ENCODE data around the gene SWT1. TPM values are rescaled to one million over a fixed set of nuclear protein-coding genes. Genes with fewer than 3 reads are reported as not detected.
"Not testable (repeated sequence)": the region's sequence is repeated elsewhere in the genome, so short reads cannot be mapped to it uniquely, and the experiment has no call there.

Gene SWT1
- total RNA-seq, 4 donors from 2014 or later: 3.9 to 12.0 (median 6.2) TPM

DNA sequence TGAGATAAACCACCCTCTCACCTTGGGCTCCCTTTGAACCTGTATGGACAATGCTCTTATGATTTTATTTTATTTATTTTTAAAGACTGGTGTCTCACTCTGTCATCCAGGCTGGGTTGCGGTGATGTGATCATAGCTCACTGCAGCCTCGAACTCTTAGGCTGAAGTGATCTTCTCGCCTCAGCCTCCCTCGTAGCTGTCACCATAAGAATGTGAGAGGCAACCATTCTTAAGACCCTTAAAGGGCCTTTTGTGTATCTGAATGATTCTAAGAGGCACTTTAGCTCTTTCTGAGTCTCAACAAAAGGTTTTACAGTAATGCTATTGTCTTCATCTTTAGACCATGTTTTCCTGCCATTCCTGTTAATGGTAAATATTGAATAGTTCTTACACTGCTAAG, 93.1 kb downstream of the SWT1 start:
- Histone ChIP-seq H3K36me3 (no peaks in the 10 kb centered on the region), H3K4me1 (no peaks in the 10 kb centered on the region), H3K27me3 (no peaks in the 10 kb centered on the region), H3K27ac (no peak overlapping the region), H3K4me3 (no peak overlapping the region), H3K9me3 (no peaks in the 10 kb centered on the region)
- 85 to 91% methylated on average over 4 of the region's 4 CpGs for WGBS, 2 donors (ENCODE audit: low coverage in 1 of 2)
- no peak for ATAC-seq
- TF ChIP-seq, protein P1, sequence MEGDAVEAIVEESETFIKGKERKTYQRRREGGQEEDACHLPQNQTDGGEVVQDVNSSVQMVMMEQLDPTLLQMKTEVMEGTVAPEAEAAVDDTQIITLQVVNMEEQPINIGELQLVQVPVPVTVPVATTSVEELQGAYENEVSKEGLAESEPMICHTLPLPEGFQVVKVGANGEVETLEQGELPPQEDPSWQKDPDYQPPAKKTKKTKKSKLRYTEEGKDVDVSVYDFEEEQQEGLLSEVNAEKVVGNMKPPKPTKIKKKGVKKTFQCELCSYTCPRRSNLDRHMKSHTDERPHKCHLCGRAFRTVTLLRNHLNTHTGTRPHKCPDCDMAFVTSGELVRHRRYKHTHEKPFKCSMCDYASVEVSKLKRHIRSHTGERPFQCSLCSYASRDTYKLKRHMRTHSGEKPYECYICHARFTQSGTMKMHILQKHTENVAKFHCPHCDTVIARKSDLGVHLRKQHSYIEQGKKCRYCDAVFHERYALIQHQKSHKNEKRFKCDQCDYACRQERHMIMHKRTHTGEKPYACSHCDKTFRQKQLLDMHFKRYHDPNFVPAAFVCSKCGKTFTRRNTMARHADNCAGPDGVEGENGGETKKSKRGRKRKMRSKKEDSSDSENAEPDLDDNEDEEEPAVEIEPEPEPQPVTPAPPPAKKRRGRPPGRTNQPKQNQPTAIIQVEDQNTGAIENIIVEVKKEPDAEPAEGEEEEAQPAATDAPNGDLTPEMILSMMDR (IDR thresholded peaks at IDR 0.05): no peak
- TF ChIP-seq POLR2A (IDR thresholded peaks at IDR 0.05) (no peak), POLR2AphosphoS5 (IDR thresholded peaks at IDR 0.05) (no peak), EP300 (IDR thresholded peaks at IDR 0.05) (no peak)

DNA sequence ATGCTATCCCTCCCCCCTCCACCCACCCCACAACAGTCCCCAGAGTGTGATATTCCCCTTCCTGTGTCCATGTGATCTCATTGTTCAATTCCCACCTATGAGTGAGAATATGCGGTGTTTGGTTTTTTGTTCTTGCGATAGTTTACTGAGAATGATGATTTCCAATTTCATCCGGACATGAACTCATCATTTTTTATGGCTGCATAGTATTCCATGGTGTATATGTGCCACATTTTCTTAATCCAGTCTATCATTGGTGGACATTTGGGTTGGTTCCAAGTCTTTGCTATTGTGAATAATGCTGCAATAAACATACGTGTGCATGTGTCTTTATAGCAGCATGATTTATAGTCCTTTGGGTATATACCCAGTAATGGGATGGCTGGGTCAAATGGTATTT, 95.0 kb downstream of the SWT1 start:
- not testable (repeated sequence) for H3K9me3 ChIP-seq, ATAC-seq, H3K4me3 ChIP-seq, H3K36me3 ChIP-seq, H3K4me1 ChIP-seq, H3K27ac ChIP-seq, H3K27me3 ChIP-seq
- WGBS, 2 donors (ENCODE audit: low coverage in 1 of 2): 92% methylated on average over 2 of the region's 4 CpGs; no CpG with 5 or more reads in 1 of the 2 donors

DNA sequence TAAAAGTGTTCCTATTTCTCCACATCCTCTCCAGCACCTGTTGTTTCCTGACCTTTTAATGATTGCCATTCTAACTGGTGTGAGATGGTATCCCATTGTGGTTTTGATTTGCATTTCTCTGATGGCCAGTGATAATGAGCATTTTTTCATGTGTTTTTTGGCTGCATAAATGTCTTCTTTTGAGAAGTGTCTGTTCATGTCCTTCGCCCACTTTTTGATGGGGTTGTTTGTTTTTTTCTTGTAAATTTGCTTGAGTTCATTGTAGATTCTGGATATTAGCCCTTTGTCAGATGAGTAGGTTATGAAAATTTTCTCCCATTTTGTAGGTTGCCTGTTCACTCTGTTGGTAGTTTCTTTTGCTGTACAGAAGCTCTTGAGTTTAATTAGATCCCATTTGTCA, 95.4 kb downstream of the SWT1 start:
- H3K36me3 ChIP-seq, H3K4me3 ChIP-seq, H3K4me1 ChIP-seq, H3K9me3 ChIP-seq, H3K27ac ChIP-seq, ATAC-seq, H3K27me3 ChIP-seq: not testable (repeated sequence)
- no CpG with 5 or more reads among the region's 1 CpG for WGBS, 2 donors (ENCODE audit: low coverage in 1 of 2)

DNA sequence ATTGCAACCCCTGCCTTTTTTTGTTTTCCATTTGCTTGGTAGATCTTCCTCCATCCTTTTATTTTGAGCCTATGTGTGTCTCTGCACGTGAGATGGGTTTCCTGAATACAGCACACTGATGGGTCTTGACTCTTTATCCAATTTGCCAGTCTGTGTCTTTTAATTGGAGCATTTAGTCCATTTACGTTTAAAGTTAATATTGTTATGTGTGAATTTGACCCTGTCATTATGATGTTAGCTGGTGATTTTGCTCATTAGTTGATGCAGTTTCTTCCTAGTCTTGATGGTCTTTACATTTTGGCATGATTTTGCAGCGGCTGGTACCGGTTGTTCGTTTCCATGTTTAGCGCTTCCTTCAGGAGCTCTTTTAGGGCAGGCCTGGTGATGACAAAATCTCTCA, 98.6 kb downstream of the SWT1 start:
- H3K4me1 ChIP-seq, H3K27ac ChIP-seq, H3K27me3 ChIP-seq, H3K9me3 ChIP-seq, H3K4me3 ChIP-seq, H3K36me3 ChIP-seq, ATAC-seq: not testable (repeated sequence)
- 100% methylated on average over 1 of the region's 6 CpGs; no CpG with 5 or more reads in 1 of the 2 donors for WGBS, 2 donors (ENCODE audit: low coverage in 1 of 2)

DNA sequence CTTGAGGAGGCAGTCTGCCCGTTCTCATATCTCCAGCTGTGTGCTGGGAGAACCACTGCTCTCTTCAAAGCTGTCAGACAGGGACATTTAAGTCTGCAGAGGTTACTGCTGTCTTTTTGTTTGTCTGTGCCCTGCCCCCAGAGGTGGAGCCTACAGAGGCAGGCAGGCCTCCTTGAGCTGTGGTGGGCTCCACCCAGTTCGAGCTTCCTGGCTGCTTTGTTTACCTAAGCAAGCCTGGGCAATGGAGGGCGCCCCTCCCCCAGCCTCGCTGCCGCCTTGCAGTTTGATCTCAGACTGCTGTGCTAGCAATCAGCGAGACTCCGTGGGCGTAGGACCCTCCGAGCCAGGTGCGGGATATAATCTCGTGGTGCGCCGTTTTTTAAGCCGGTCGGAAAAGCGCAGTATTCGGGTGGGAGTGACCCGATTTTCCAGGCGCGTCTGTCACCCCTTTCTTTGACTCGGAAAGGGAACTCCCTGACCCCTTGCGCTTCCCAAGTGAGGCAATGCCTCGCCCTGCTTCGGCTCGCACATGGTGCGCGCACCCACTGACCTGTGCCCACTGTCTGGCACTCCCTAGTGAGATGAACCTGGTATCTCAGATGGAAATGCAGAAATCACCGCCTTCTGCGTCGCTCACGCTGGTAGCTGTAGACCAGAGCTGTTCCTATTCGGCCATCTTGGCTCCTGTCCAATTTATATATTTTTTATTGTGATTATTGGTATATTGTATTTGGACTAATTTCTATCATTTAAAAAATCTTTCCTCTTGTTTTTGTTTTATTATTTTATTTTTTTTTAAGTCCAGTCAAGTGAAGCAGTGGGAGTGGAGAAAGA, 100.4 kb downstream of the SWT1 start:
- H3K27me3 ChIP-seq, H3K4me1 ChIP-seq, H3K36me3 ChIP-seq, ATAC-seq, H3K9me3 ChIP-seq, H3K27ac ChIP-seq, H3K4me3 ChIP-seq: not testable (repeated sequence)
- 94 to 96% methylated on average over 5 to 14 of the region's 32 CpGs for WGBS, 2 donors (ENCODE audit: low coverage in 1 of 2)

DNA sequence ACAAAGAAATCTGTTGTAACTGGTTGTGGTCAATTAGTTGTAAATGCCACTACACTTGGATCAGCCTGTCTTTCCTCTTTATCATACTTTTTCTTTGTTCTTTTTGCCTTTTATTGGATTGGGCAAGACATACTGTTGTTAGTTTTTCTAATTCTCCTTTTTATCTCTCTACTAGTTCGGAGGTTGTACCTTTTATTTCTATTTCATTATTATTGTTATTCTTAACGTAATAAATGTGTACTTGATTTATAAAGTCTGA, 100.9 kb downstream of the SWT1 start:
- no peak for ATAC-seq
- no peak overlapping the region for H3K27ac ChIP-seq
- 63 to 94% methylated on average over 2 of the region's 2 CpGs for WGBS, 2 donors (ENCODE audit: low coverage in 1 of 2)
- no peaks in the 10 kb centered on the region for H3K36me3 ChIP-seq
- no peak overlapping the region for H3K4me3 ChIP-seq
- no peaks in the 10 kb centered on the region for H3K9me3 ChIP-seq
- peaks cover 0 to 7% (median 0%) of the 10 kb centered on the region in 3 donors for H3K4me1 ChIP-seq
- TF ChIP-seq POLR2AphosphoS5 (IDR thresholded peaks at IDR 0.05) (no peak), POLR2A (IDR thresholded peaks at IDR 0.05) (no peak), EP300 (IDR thresholded peaks at IDR 0.05) (no peak)
- TF ChIP-seq, protein P1 (IDR thresholded peaks at IDR 0.05): no peak
- no peaks in the 10 kb centered on the region for H3K27me3 ChIP-seq

DNA sequence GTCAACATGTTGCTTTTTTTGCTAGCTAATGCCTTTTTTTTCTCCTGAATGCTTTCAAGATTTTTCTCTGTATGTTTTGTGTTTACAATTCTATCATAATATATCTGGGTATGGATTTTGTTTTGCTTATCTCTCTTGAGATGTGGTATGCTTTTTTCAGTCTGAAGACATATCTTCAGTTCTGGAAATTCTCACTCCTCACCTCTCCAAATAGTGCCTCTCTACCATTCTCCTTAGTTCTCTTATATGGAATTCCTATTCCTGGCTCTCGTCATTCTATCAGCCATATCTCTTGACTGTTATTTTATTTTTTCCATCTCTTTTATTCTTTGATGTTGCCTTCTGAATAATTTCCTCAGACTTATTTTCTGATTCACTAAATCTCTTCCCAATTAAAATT, 101.7 kb downstream of the SWT1 start:
- WGBS, 2 donors (ENCODE audit: low coverage in 1 of 2): 46 to 89% methylated on average over 1 of the region's 1 CpG
- no peak for TF ChIP-seq POLR2A (IDR thresholded peaks at IDR 0.05)
- no peak for TF ChIP-seq EP300 (IDR thresholded peaks at IDR 0.05)
- TF ChIP-seq POLR2AphosphoS5 (IDR thresholded peaks at IDR 0.05): no peak
- TF ChIP-seq, protein P1 (IDR thresholded peaks at IDR 0.05): no peak
- H3K4me3 ChIP-seq: no peak overlapping the region
- ATAC-seq: no peak
- peaks cover 0 to 7% (median 0%) of the 10 kb centered on the region in 3 donors for H3K4me1 ChIP-seq
- H3K27me3 ChIP-seq: no peaks in the 10 kb centered on the region
- H3K9me3 ChIP-seq: no peaks in the 10 kb centered on the region
- H3K36me3 ChIP-seq: no peaks in the 10 kb centered on the region
- H3K27ac ChIP-seq: no peak overlapping the region

All from gastroesophageal sphincter (tissue), 4 donors.